ENCODE data around the gene LDB3. TPM values are rescaled to one million over a fixed set of nuclear protein-coding genes. Genes with fewer than 3 reads are reported as not detected.
A peak's percentile ranks its signal among the peaks of the same experiment; 100 is the strongest.

LDB3 gene
- total RNA-seq, 1 donor from 2014 or later, result 314 TPM

- no peak for DNase-seq
Measured at GRCh38 chr10:86708068-86708782, 39.9 kb downstream of the LDB3 start.

GRCh38 chr10:86708783-86709380, 40.6 kb downstream of the LDB3 start:
- no peak for DNase-seq

- no peak for DNase-seq
Measured at GRCh38 chr10:86709396-86710185, 41.3 kb downstream of the LDB3 start.

- DNase-seq, result peak; percentile 96
Measured at GRCh38 chr10:86710987-86711512, 42.7 kb downstream of the LDB3 start.

- peak; percentile 75 for DNase-seq
Measured at GRCh38 chr10:86711513-86712316, 43.4 kb downstream of the LDB3 start.

- no peak for DNase-seq
Measured at GRCh38 chr10:86712317-86712707, 44.0 kb downstream of the LDB3 start.

GRCh38 chr10:86715156-86715795, 47.0 kb downstream of the LDB3 start:
- no peak for DNase-seq

- peak; percentile 48 for DNase-seq
Measured at GRCh38 chr10:86715836-86716235, 47.5 kb downstream of the LDB3 start.

GRCh38 chr10:86716466-86716865, 48.2 kb downstream of the LDB3 start:
- DNase-seq, result no peak

- DNase-seq, result no peak
Measured at GRCh38 chr10:86718556-86718955, 50.2 kb downstream of the LDB3 start.

- DNase-seq, result no peak
Measured at GRCh38 chr10:86721232-86721631, 52.9 kb downstream of the LDB3 start.

GRCh38 chr10:86723009-86723408, 54.7 kb downstream of the LDB3 start:
- no peak for DNase-seq

GRCh38 chr10:86724445-86724844, 56.1 kb downstream of the LDB3 start:
- DNase-seq, result no peak

- DNase-seq, result no peak
Measured at GRCh38 chr10:86725980-86726676, 57.8 kb downstream of the LDB3 start.

- DNase-seq, result no peak
Measured at GRCh38 chr10:86726677-86726999, 58.3 kb downstream of the LDB3 start.

- no peak for DNase-seq
Measured at GRCh38 chr10:86727470-86727869, 59.2 kb downstream of the LDB3 start.

- no peak for DNase-seq
Measured at GRCh38 chr10:86728056-86728455, 59.7 kb downstream of the LDB3 start.

GRCh38 chr10:86729677-86730076, 61.4 kb downstream of the LDB3 start:
- no peak for DNase-seq

- peak; percentile 71 for DNase-seq
Measured at GRCh38 chr10:86730227-86730626, 61.9 kb downstream of the LDB3 start.

- no peak for DNase-seq
Measured at GRCh38 chr10:86732771-86733170, 64.5 kb downstream of the LDB3 start.

GRCh38 chr10:86733260-86733671, 65.0 kb downstream of the LDB3 start:
- peak; percentile 91 for DNase-seq
